ENCODE data around the gene FILIP1L.

Gene FILIP1L

DNA sequence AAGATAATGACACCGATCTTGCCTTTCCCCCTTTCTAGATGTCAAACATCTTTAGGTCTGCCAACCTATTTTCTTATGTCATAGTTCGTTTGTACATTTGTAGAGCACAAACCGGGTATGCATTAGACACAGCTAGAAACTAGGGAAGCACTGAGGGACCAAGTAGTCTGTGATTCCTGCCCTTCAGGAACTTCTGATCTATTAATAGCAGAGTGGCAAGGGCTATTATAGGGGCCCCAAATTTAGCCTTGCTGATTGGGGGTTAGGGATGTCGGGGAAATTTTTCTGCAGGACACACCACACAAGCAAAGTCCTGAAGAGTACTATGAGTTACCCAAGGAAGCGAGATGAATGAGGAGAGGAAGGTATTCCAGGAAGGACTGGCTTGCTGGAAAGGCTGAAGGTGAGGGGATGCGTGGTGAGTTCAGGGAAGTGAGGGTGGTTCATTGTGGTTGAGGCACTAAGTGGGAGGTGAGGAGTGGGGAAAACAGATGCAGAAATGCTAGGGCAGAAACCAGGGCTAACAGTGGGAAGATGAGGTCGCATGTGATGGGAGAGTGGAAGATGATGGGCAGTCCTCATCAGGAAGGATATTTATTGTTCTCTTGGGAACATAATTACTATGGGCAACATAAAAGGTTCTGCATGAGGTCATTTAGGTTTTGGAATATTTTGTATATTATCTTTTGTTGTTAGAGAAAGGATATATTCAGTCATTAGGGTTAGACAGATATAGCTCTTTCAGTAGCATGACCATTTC, 152.4 kb downstream of the FILIP1L start:
- TF ChIP-seq, protein P1, sequence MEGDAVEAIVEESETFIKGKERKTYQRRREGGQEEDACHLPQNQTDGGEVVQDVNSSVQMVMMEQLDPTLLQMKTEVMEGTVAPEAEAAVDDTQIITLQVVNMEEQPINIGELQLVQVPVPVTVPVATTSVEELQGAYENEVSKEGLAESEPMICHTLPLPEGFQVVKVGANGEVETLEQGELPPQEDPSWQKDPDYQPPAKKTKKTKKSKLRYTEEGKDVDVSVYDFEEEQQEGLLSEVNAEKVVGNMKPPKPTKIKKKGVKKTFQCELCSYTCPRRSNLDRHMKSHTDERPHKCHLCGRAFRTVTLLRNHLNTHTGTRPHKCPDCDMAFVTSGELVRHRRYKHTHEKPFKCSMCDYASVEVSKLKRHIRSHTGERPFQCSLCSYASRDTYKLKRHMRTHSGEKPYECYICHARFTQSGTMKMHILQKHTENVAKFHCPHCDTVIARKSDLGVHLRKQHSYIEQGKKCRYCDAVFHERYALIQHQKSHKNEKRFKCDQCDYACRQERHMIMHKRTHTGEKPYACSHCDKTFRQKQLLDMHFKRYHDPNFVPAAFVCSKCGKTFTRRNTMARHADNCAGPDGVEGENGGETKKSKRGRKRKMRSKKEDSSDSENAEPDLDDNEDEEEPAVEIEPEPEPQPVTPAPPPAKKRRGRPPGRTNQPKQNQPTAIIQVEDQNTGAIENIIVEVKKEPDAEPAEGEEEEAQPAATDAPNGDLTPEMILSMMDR (IDR thresholded peaks at IDR 0.05; ENCODE audit: extremely low read depth, missing control alignments): no peak
- DNase-seq (ENCODE audit: low spot score): no peak

DNA sequence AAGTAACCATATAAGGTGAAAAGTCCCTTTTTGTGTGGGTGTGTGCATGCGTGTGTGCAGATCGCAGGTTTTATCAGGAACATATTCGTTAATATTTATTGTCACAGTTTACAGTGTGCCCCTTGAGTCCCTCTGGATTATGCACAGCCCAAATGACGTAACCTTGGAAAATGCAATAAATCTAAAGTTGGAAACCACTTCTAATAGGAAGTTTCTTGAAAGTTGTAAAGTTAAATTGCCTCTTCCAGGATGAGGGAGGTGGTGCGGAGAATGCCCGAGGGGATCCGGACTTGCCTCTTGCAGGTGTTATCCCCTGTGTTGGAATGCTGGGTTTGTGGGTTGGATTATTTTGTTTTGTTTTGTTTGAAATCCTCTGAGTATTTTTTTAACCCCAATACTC, 153.4 kb downstream of the FILIP1L start:
- TF ChIP-seq, protein P1 (IDR thresholded peaks at IDR 0.05; ENCODE audit: extremely low read depth, missing control alignments): no peak
- no peak for DNase-seq (ENCODE audit: low spot score)

DNA sequence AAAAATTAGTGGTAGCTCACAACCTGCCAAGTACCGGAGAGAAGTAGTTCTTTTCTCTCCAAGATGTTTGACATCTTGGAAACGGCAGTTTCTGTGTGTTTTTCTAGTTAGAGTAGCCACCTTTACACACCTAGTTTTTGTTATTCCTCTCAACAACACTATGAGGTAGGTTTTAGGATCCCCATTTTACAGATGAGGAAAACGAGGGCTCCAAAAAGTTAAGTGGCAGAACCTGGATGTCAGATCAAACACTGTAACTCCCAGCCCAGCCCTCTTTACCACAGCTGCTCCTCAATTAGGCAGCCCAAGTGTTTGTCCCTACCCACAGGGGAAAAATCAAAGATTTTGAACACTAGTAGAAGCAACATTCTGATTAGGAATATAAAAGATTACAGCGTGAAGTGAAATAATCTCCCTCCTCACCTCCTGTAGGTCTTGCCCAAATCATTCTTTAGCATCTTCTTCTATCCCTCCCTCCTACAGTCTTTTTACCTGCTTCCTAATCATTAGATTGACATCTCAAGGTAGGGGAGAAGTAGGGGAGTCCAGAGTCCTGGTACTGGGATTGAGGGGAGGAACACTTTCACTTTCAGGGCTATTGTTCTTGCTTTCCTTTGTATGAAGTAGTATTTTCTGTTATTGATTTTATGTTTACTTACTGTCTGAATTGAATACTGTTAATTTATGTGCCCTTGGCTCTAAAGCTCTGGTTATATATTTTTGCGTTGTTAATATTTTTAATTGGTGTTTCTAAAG, 154.0 kb downstream of the FILIP1L start:
- TF ChIP-seq, protein P1 (IDR thresholded peaks at IDR 0.05; ENCODE audit: extremely low read depth, missing control alignments): no peak
- DNase-seq (ENCODE audit: low spot score): no peak

DNA sequence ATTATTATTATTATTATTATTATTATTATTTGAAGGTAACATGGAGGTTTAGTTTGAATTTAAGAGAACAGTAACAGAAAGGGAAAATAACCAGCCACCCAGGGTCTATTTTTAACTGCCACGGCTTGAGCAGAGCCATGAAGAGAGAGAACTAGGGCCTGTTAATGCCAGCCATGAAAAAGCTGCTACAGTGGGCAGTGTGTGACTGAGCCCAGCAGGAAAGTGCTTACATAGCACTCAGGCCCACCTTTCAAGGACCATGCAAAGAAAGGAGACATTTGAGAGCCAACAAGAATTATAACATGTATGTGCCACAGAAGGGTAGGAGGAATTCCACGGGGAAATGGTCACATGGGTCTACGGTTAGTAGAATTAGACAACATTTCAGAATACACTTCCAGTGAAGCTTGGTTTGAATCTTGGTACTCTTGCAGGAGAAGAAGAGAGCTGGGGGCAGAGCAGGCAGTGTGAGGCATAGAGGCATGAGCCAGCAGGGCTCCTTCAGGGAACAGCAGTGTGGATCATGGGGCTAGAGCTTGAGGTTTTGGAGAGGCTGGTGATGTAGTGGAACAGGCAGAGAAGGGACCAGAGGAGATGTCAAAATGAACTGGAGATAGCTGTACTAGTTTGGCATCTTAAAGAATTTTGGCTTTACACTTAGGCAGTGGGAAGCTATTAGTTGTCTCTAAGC, 155.9 kb downstream of the FILIP1L start:
- TF ChIP-seq, protein P1 (IDR thresholded peaks at IDR 0.05; ENCODE audit: extremely low read depth, missing control alignments): no peak
- no peak for DNase-seq (ENCODE audit: low spot score)

DNA sequence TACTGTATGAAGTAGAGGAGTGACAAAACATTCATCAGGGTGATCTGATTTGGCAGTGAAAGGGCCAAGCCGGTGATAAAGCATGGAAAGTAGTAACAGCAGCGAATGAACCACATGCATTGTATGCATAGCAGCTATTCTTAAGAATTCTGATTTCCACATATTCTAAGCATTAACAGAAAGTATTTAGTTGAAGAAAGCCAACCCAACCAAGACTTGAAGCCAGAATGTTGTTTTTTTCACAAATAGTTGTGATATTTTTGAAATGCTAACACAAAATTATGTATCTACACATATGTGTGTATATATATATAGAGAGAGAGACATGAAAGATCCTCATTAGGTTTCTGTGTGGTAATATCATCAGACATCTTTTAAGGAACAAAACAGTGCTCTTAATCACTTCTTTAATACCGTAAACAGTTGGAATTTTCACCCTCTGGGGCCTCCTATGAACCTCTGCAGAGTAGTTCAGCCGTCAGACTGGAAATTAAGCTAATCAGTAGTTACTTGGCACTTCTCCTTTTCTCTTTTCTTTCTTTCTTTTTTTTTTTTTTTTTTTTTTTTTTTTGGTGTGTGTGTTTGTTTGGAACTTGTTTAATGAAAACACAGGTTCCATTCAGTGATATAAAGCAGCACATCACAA, 157.0 kb downstream of the FILIP1L start:
- DNase-seq (ENCODE audit: low spot score): no peak
- TF ChIP-seq, protein P1 (IDR thresholded peaks at IDR 0.05; ENCODE audit: extremely low read depth, missing control alignments): no peak

DNA sequence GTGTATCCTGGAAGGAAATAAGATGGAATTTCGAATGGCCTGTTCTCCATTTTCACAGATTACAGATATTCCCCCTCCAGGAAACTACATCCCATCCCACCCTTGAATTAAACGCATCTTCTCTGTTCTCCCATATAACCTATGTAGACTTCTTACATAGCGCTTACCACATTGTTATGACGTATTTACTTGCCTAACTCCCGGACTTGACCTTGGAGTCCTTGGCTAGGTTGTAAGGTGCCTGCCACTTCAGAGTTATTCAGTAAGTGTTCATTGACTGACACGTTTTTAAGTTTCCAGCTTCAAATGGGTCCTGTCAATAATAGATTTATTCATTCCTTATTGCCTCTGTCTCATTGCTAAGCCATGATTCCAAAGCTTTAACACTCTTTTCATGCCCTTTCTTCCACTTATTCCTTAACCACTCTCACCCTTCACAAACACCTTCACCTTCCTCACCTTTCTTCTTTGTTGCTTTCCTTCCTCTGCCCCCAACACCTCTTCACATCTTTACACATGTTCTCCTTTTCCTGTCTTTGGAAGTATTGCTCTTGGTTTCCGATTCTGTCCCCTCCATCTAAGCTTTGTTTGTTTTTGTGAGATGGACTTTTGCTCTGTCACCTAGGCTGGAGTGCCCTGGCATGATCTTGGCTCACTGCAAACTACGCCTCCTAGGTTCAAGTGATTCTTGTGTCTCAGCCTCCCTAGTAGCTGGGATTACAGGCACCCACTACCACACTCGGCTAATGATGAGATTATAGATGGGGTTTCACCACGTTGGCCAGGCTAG, 158.3 kb downstream of the FILIP1L start:
- TF ChIP-seq, protein P1 (IDR thresholded peaks at IDR 0.05; ENCODE audit: extremely low read depth, missing control alignments): no peak
- no peak for DNase-seq (ENCODE audit: low spot score)
